HepG2 (cell line): ENCODE measurements around the gene WDR73. TPM values are rescaled to one million over a fixed set of nuclear protein-coding genes. Genes with fewer than 3 reads are reported as not detected.

Experiments used
- ATAC-seq: fragments of 200-7000 bp; cut with Tn5 transposase; 3 replicates; pipeline ENCODE4 v1.9.1; 2020; ENCODE audit warnings: mild to moderate bottlenecking, moderate library complexity
- BruUV-seq: library from RNA; stranded (reverse); fragments of 400-500 nt; replicated peaks from 2 replicates; lab custom pipeline; 2021; lab: Mats Ljungman, UMichigan
- CTCF ChIA-PET: fragments of 300-600 bp; formaldehyde crosslinking; extraction: SDS; loops from one replicate; lab custom pipeline; 2021; ENCODE audit warnings: low total read pairs, inconsistent platforms, low intra/inter-chr PET ratio; lab: Yijun Ruan, JAX
- POLR2A ChIA-PET: fragments of 350-600 bp; sonication (Branson Sonifier 250); formaldehyde crosslinking; loops from one replicate; lab custom pipeline; 2020; ENCODE audit warnings: antibody characterized with exemption, inconsistent platforms; lab: Yijun Ruan, JAX
- DNase-seq: peaks from one replicate; pipeline ENCODE4 v3.0.0-alpha.2; 2015; ENCODE audit warnings: low spot score
- FAIRE-seq: peaks from 3 replicates; lab custom pipeline; 2011; peaks lifted over from hg19 to GRCh38; lab: Jason Lieb, UNC
- H2AFZ ChIP-seq: one replicate; pipeline ENCODE4 v1.6.1; 2011; ENCODE audit warnings: low read length, inconsistent platforms
- H3K27ac ChIP-seq: fragments of 300-600 bp; 3 replicates; pipeline ENCODE4 v1.8.0; 2011; ENCODE audit warnings: mixed run types, mild to moderate bottlenecking, mixed read lengths, low read length, inconsistent platforms; ENCODE audit not compliant: insufficient read depth; ENCODE audit errors: extremely low read length
- H3K27me3 ChIP-seq, 2 experiments: fragments of 200-600 bp in 1 of 2; 2 replicates in 1 of 2; 3 replicates in 1 of 2; pipeline versions ENCODE4 v1.6.0 to v1.8.0; 2011; ENCODE audit warnings: low read length in 2 of 2, mild to moderate bottlenecking in 2 of 2, moderate library complexity in 2 of 2, inconsistent platforms in 1 of 2; ENCODE audit not compliant: insufficient read depth in 2 of 2, control insufficient read depth in 1 of 2
- H3K36me3 ChIP-seq, 2 experiments: fragments of 200-600 bp in 1 of 2; replicated peaks in 1 of 2; 2 replicates in 1 of 2; 3 replicates in 1 of 2; pipeline versions ENCODE4 v1.5.1 to v1.8.0; 2011; ENCODE audit warnings: low read length in 2 of 2, inconsistent platforms in 1 of 2; ENCODE audit not compliant: insufficient read depth in 2 of 2, control insufficient read depth in 1 of 2
- H3K4me1 ChIP-seq: 2 replicates; pipeline ENCODE4 v1.5.1; 2012; ENCODE audit warnings: low read length, inconsistent platforms; ENCODE audit not compliant: insufficient read depth
- H3K4me2 ChIP-seq: 2 replicates; pipeline ENCODE4 v1.6.0; 2011; ENCODE audit warnings: low read depth, low read length, inconsistent platforms
- H3K4me3 ChIP-seq, 3 experiments: fragments of 200-600 bp in 1 of 3; sonication (generic), shearing (Covaris generic) in 1 of 3; replicated peaks in 1 of 3; 2 replicates each; pipeline ENCODE4 v1.5.1; 2011 to 2016; ENCODE audit warnings: low read length in 3 of 3, inconsistent platforms in 2 of 3, low read depth in 2 of 3, mild to moderate bottlenecking in 2 of 3, control low read depth in 1 of 3, mixed read lengths in 1 of 3; ENCODE audit not compliant: insufficient read depth in 1 of 3
- H3K79me2 ChIP-seq: one replicate; pipeline ENCODE4 v1.6.1; 2011; ENCODE audit warnings: low read length, inconsistent platforms; ENCODE audit not compliant: insufficient read depth
- H3K9ac ChIP-seq: 2 replicates; pipeline ENCODE4 v1.6.0; 2011; ENCODE audit warnings: mild to moderate bottlenecking, low read depth, low read length, inconsistent platforms; ENCODE audit not compliant: insufficient read depth
- H3K9me3 ChIP-seq: 2 replicates; pipeline ENCODE4 v1.5.1; 2012; ENCODE audit warnings: mild to moderate bottlenecking, low read length
- H4K20me1 ChIP-seq: 2 replicates; pipeline ENCODE4 v1.6.0; 2011; ENCODE audit warnings: inconsistent platforms, mild to moderate bottlenecking, low read length, moderate library complexity; ENCODE audit not compliant: insufficient read depth
- AKAP8 ChIP-seq: sonication (generic); formaldehyde crosslinking; IDR thresholded peaks from 2 replicates; pipeline ENCODE4 v1.5.1; 2020; ENCODE audit warnings: mild to moderate bottlenecking, missing genetic modification reagents
- GABPB1 ChIP-seq: IDR thresholded peaks from 2 replicates; pipeline ENCODE4 v1.6.1; 2016; ENCODE audit warnings: mild to moderate bottlenecking, missing genetic modification reagents, moderate library complexity, missing compliant biosample characterization
- KDM2A ChIP-seq: sonication (generic); formaldehyde crosslinking; IDR thresholded peaks from 2 replicates; pipeline ENCODE4 v1.4.0; 2020; ENCODE audit warnings: low read depth, missing genetic modification reagents, borderline replicate concordance
- MAF1 ChIP-seq: sonication (generic); formaldehyde crosslinking; IDR thresholded peaks from 2 replicates; pipeline ENCODE4 v1.5.0; 2020; ENCODE audit warnings: missing genetic modification reagents, borderline replicate concordance
- MEIS2 ChIP-seq: sonication (generic); formaldehyde crosslinking; IDR thresholded peaks from 2 replicates; pipeline ENCODE4 v1.9.0; 2021; ENCODE audit warnings: mild to moderate bottlenecking, missing genetic modification reagents
- MTA3 ChIP-seq: sonication (generic); formaldehyde crosslinking; IDR thresholded peaks from 2 replicates; pipeline ENCODE4 v1.4.0; 2020; ENCODE audit warnings: missing genetic modification reagents
- NFAT5 ChIP-seq: sonication (generic); formaldehyde crosslinking; IDR thresholded peaks from 2 replicates; pipeline ENCODE4 v1.4.0; 2020; ENCODE audit warnings: missing genetic modification reagents
- NFE2L1 ChIP-seq: sonication (generic); formaldehyde crosslinking; IDR thresholded peaks from 2 replicates; pipeline ENCODE4 v1.4.0; 2020; ENCODE audit warnings: missing genetic modification reagents, mild to moderate bottlenecking, borderline replicate concordance
- SP140L ChIP-seq: sonication (generic); formaldehyde crosslinking; IDR thresholded peaks from 2 replicates; pipeline ENCODE4 v1.4.0; 2020; ENCODE audit warnings: missing genetic modification reagents, borderline replicate concordance
- ZNF253 ChIP-seq: sonication (generic); formaldehyde crosslinking; IDR thresholded peaks from 2 replicates; pipeline ENCODE4 v1.8.0; 2022; ENCODE audit warnings: mild to moderate bottlenecking, missing genetic modification reagents, borderline replicate concordance
- ZNF619 ChIP-seq: sonication (generic); formaldehyde crosslinking; IDR thresholded peaks from 2 replicates; pipeline ENCODE4 v1.4.0; 2020; ENCODE audit warnings: mild to moderate bottlenecking, missing genetic modification reagents
- ZNF713 ChIP-seq: sonication (generic); formaldehyde crosslinking; IDR thresholded peaks from 2 replicates; pipeline ENCODE4 v1.4.0; 2020; ENCODE audit warnings: mild to moderate bottlenecking, missing genetic modification reagents
- ZNF878 ChIP-seq: sonication (generic); formaldehyde crosslinking; IDR thresholded peaks from 2 replicates; pipeline ENCODE4 v1.8.1; 2023; ENCODE audit warnings: mild to moderate bottlenecking, missing genetic modification reagents, moderate library complexity
- WGBS: methylation state at CpG from one replicate; pipeline ENCODE4 v1.1.6; 2017; ENCODE audit warnings: low lambda C conversion rate; 5-methylcytosine and 5-hydroxymethylcytosine counted together
- in situ Hi-C: cut with HindIII; loops from 2 replicates; pipeline ENCODE4 v1.10.0; 2017; ENCODE audit warnings: low pct_unique_long_range_greater_than_20kb; ENCODE audit not compliant: extremely low pct_ligation_motif_present
- intact Hi-C: fragments of 100-400 bp; cut with micrococcal nuclease; formaldehyde crosslinking; loops from one replicate; pipeline ENCODE4 v1.10.0; 2022; ENCODE audit not compliant: unreplicated experiment
- polyA plus RNA-seq, 8 experiments: library from polyadenylated mRNA; depleted of rRNA in 3 of 8; stranded (reverse) in 7 of 8; unstranded in 1 of 8; fragments of >200 nt; fragmentation: Illumina TruSeq in 4 of 8; extraction: Trizol in 4 of 8; gene quantifications; 2 replicates each; pipeline versions ENCODE4 v1.2.1 to v1.2.3, GENCODE V29; 2011 to 2016; ENCODE audit warnings: low read depth in 4 of 8, missing spikeins in 1 of 8, mixed read lengths in 1 of 8; ENCODE audit not compliant: insufficient read depth in 1 of 8
- total RNA-seq, 5 experiments: library from RNA; depleted of rRNA; stranded (reverse); fragments of >200 nt; fragmentation: Illumina TruSeq; extraction: Trizol; gene quantifications; 2 replicates each; pipeline ENCODE4 v1.2.3, GENCODE V29; 2016; ENCODE audit warnings: low read depth in 1 of 5
- TF ChIP-seq, protein P1 (sequence below): sonication (generic); formaldehyde crosslinking; IDR thresholded peaks from 2 replicates; pipeline ENCODE4 v1.8.1; 2023; ENCODE audit warnings: mild to moderate bottlenecking, moderate library complexity, missing genetic modification reagents
- TF ChIP-seq, protein P2 (sequence below): sonication (generic); formaldehyde crosslinking; IDR thresholded peaks from 2 replicates; pipeline ENCODE4 v1.5.1; 2020; ENCODE audit warnings: mild to moderate bottlenecking, missing genetic modification reagents, borderline replicate concordance
- TF ChIP-seq, protein P3 (sequence below): conservative IDR thresholded peaks from 2 replicates; pipeline ENCODE4 v1.6.1; 2018; ENCODE audit warnings: missing genetic modification reagents

The WDR73 gene
- total and polyA plus RNA-seq, 2 of the 13 experiments (the other 11 are each of a cell fraction or from before 2014, with no cell fraction given), result 20.0 to 35.5 TPM

- no peak overlapping the region for H3K9ac ChIP-seq
- H2AFZ ChIP-seq, result no peak overlapping the region
- H3K27ac ChIP-seq, result no peak overlapping the region
- H3K9me3 ChIP-seq, result no peaks in the 10 kb centered on the region
- H3K4me2 ChIP-seq, result no peak overlapping the region
- H3K79me2 ChIP-seq, result no peaks in the 10 kb centered on the region
- DNase-seq, result no peak
- no peak for FAIRE-seq
- no peak overlapping the region for H3K4me3 ChIP-seq
- no peaks in the 10 kb centered on the region for H4K20me1 ChIP-seq
- H3K36me3 ChIP-seq, result no peaks in the 10 kb centered on the region
- BruUV-seq, result no TSS peak
- ChIA-PET POLR2A (interaction anchor here (1.0 to 1.4 kb wide), 4 partner anchors 25 to 63 kb away, joined by 3 to 5 read pairs (median 4); partner anchors contain the start of gene WDR73), CTCF (no interaction called here)
- intact Hi-C loops (loop anchor here (5.0 kb wide), 1 partner anchor 152 kb away; the partner anchor contains the start of gene ZNF592), in situ Hi-C loops (loop anchor here (5.0 to 10.0 kb wide), 2 partner anchors 42 to 329 kb away; no protein-coding TSS in a partner anchor)
- ATAC-seq, result no peak
- no peaks in the 10 kb centered on the region; a peak in 1 of 5 replicates for H3K27me3 ChIP-seq
- peaks cover 47% of the 10 kb centered on the region for H3K4me1 ChIP-seq
- 88% methylated on average over 1 of the region's 2 CpGs for WGBS
- TF ChIP-seq ZNF713 (CRISPR knock-in tag), result no peak
- no peak for TF ChIP-seq ZNF253 (CRISPR knock-in tag)
- TF ChIP-seq NFAT5 (CRISPR knock-in tag), result no peak
- no peak for TF ChIP-seq NFE2L1
- no peak for TF ChIP-seq SP140L (CRISPR knock-in tag)
- TF ChIP-seq, protein P1, sequence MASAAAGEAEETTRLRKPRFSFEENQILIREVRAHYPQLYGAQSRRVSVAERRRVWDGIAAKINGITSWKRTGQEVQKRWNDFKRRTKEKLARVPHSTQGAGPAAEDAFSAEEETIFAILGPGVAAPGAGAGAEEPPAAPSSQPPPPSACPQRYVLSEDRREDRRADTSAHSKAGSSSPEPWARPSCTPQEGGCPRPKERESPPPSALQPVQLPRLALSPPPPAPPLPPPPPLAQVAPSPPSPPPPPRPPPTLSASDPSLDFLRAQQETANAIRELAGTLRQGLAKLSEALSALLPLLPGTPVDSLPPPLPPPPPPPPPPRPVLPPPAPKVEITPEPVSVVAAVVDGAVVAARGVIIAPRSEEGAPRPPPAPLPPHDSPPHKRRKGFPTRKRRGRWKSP (CRISPR knock-in tag), result no peak
- TF ChIP-seq MAF1 (CRISPR knock-in tag), result no peak
- no peak for TF ChIP-seq ZNF878
- no peak for TF ChIP-seq MTA3 (CRISPR knock-in tag)
- TF ChIP-seq ZNF619 (CRISPR knock-in tag), result no peak
- no peak for TF ChIP-seq AKAP8 (CRISPR knock-in tag)
- TF ChIP-seq MEIS2 (CRISPR knock-in tag), result no peak
- TF ChIP-seq KDM2A, result no peak
- TF ChIP-seq, protein P2, sequence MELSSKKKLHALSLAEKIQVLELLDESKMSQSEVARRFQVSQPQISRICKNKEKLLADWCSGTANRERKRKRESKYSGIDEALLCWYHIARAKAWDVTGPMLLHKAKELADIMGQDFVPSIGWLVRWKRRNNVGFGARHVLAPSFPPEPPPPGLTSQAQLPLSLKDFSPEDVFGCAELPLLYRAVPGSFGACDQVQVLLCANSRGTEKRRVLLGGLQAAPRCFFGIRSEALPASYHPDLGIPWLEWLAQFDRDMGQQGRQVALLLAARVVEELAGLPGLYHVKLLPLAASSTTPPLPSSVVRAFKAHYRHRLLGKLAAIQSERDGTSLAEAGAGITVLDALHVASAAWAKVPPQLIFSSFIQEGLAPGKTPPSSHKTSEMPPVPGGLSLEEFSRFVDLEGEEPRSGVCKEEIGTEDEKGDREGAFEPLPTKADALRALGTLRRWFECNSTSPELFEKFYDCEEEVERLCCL (CRISPR knock-in tag), result no peak
- no peak for TF ChIP-seq GABPB1 (CRISPR knock-in tag)
- TF ChIP-seq, protein P3, sequence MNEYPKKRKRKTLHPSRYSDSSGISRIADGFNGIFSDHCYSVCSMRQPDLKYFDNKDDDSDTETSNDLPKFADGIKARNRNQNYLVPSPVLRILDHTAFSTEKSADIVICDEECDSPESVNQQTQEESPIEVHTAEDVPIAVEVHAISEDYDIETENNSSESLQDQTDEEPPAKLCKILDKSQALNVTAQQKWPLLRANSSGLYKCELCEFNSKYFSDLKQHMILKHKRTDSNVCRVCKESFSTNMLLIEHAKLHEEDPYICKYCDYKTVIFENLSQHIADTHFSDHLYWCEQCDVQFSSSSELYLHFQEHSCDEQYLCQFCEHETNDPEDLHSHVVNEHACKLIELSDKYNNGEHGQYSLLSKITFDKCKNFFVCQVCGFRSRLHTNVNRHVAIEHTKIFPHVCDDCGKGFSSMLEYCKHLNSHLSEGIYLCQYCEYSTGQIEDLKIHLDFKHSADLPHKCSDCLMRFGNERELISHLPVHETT (CRISPR knock-in tag), result no peak
Measured at GRCh38 chr15:84595660-84596059, 58.4 kb downstream of the WDR73 start.
